ENCODE data around the gene ASPHD1. TPM values are rescaled to one million over a fixed set of nuclear protein-coding genes. Genes with fewer than 3 reads are reported as not detected.

Gene ASPHD1
- polyA plus RNA-seq, 6 donors from 2014 or later, result not detected

- no peak overlapping the region for H3K4me3 Mint-ChIP-seq
These were observed 47.6 kb downstream of the ASPHD1 start for GRCh38 chr16:29947897-29948296.

GRCh38 chr16:29950806-29951461 lies 50.6 kb downstream of the ASPHD1 start:
- DNase-seq (no peak), ATAC-seq (ENCODE audit: low read depth in 2 of 2) (no peak)
- Mint-ChIP-seq H3K27ac (no peak overlapping the region), H3K4me1 (no peaks in the 10 kb centered on the region), H3K4me3 (peak overlapping the region in 1 of 8 donors; percentile 12), H3K27me3 (peaks cover 0 to 15% (median 10%) of the 10 kb centered on the region in 3 donors), H3K9me3 (peaks cover 3 to 17% (median 12%) of the 10 kb centered on the region in 7 donors), H3K36me3 (peaks cover 0 to 11% of the 10 kb centered on the region in 2 donors)

More at GRCh38 chr16:29947897-29948296, 47.6 kb downstream of the ASPHD1 start:
- ATAC-seq (ENCODE audit: low read depth in 2 of 2) (no peak), DNase-seq (no peak)
- Mint-ChIP-seq H3K27me3 (peaks cover 0 to 15% (median 10%) of the 10 kb centered on the region in 3 donors), H3K4me1 (no peaks in the 10 kb centered on the region), H3K36me3 (peaks cover 0 to 11% of the 10 kb centered on the region in 2 donors), H3K9me3 (peaks cover 3 to 17% (median 12%) of the 10 kb centered on the region in 7 donors), H3K27ac (peak overlapping the region in 1 of 6 donors; percentile 27)

- Mint-ChIP-seq H3K4me3 (no peak overlapping the region), H3K27ac (no peak overlapping the region), H3K27me3 (peaks cover 0 to 15% (median 10%) of the 10 kb centered on the region in 3 donors), H3K4me1 (no peaks in the 10 kb centered on the region), H3K9me3 (peaks cover 3 to 17% (median 12%) of the 10 kb centered on the region in 7 donors), H3K36me3 (peaks cover 0 to 11% of the 10 kb centered on the region in 2 donors)
- DNase-seq, result no peak
- no peak for ATAC-seq (ENCODE audit: low read depth in 2 of 2)
These were observed 51.5 kb downstream of the ASPHD1 start for GRCh38 chr16:29951625-29952365.

Other genes with a start within 250 kb of the ASPHD1 start
- gene SPN, start 237.2 kb upstream of the ASPHD1 start, polyA plus RNA-seq (ENCODE audit: low read depth in 6 of 6), result 1 to 10 TPM in 5 of 6 donors, not detected in 1; 2.0 to 3.3 (median 2.4) TPM
- not detected for gene QPRT, start 221.3 kb upstream of the ASPHD1 start, polyA plus RNA-seq (ENCODE audit: low read depth in 6 of 6)
- 10 to 100 TPM in 5 of 6 donors, 1 to 10 TPM in 1; 1.4 to 70.0 (median 29.5) TPM for gene C16orf54, start 154.5 kb upstream of the ASPHD1 start, polyA plus RNA-seq (ENCODE audit: low read depth in 6 of 6)
- gene ZG16, start 122.2 kb upstream of the ASPHD1 start, polyA plus RNA-seq (ENCODE audit: low read depth in 6 of 6), result under 1 TPM in 1 of 6 donors, not detected in 5; 0.13 TPM
- gene KIF22, start 109.7 kb upstream of the ASPHD1 start, polyA plus RNA-seq (ENCODE audit: low read depth in 6 of 6), result 10 to 100 TPM; 24.0 to 29.6 (median 26.3) TPM
- 10 to 100 TPM; 16.1 to 30.6 (median 23.2) TPM for gene MAZ, start 94.0 kb upstream of the ASPHD1 start, polyA plus RNA-seq (ENCODE audit: low read depth in 6 of 6)
- gene PRRT2, start 88.3 kb upstream of the ASPHD1 start, polyA plus RNA-seq (ENCODE audit: low read depth in 6 of 6), result under 1 TPM in 2 of 6 donors, not detected in 4; 0.10 to 0.97 TPM
- gene PAGR1, start 84.3 kb upstream of the ASPHD1 start, polyA plus RNA-seq (ENCODE audit: low read depth in 6 of 6), result 10 to 100 TPM; 35.5 to 51.5 (median 46.9) TPM
- 10 to 100 TPM; 39.7 to 61.4 (median 43.9) TPM for gene MVP, start 80.0 kb upstream of the ASPHD1 start, polyA plus RNA-seq (ENCODE audit: low read depth in 6 of 6)
- gene CDIPT, start 37.3 kb upstream of the ASPHD1 start, polyA plus RNA-seq (ENCODE audit: low read depth in 6 of 6), result 10 to 100 TPM; 58.1 to 79.1 (median 66.3) TPM
- gene SEZ6L2, start 938 bp upstream of the ASPHD1 start, polyA plus RNA-seq (ENCODE audit: low read depth in 6 of 6), result not detected
- gene KCTD13, start 25.7 kb downstream of the ASPHD1 start, polyA plus RNA-seq (ENCODE audit: low read depth in 6 of 6), result 10 to 100 TPM in 3 of 6 donors, 1 to 10 TPM in 3; 7.4 to 19.0 (median 10.4) TPM
- gene TMEM219, start 61.6 kb downstream of the ASPHD1 start, polyA plus RNA-seq (ENCODE audit: low read depth in 6 of 6), result 100 to 1,000 TPM; 181 to 222 (median 186) TPM
- 1 to 10 TPM; 2.3 to 8.5 (median 3.4) TPM for gene TAOK2, start 73.4 kb downstream of the ASPHD1 start, polyA plus RNA-seq (ENCODE audit: low read depth in 6 of 6)
- gene HIRIP3, start 95.1 kb downstream of the ASPHD1 start, polyA plus RNA-seq (ENCODE audit: low read depth in 6 of 6), result 10 to 100 TPM; 10.7 to 21.8 (median 13.3) TPM
- 1 to 10 TPM; 2.1 to 8.7 (median 6.9) TPM for gene INO80E, start 95.8 kb downstream of the ASPHD1 start, polyA plus RNA-seq (ENCODE audit: low read depth in 6 of 6)
- not detected for gene DOC2A, start 110.5 kb downstream of the ASPHD1 start, polyA plus RNA-seq (ENCODE audit: low read depth in 6 of 6)
- gene C16orf92, start 122.7 kb downstream of the ASPHD1 start, polyA plus RNA-seq (ENCODE audit: low read depth in 6 of 6), result not detected
- gene TLCD3B, start 130.8 kb downstream of the ASPHD1 start, polyA plus RNA-seq (ENCODE audit: low read depth in 6 of 6), result not detected
- 100 to 1,000 TPM; 627 to 911 (median 721) TPM for gene ALDOA, start 165.3 kb downstream of the ASPHD1 start, polyA plus RNA-seq (ENCODE audit: low read depth in 6 of 6)
- 100 to 1,000 TPM; 180 to 273 (median 206) TPM for gene PPP4C, start 175.5 kb downstream of the ASPHD1 start, polyA plus RNA-seq (ENCODE audit: low read depth in 6 of 6)
- under 1 TPM; 0.18 to 0.64 (median 0.41) TPM for gene TBX6, start 191.4 kb downstream of the ASPHD1 start, polyA plus RNA-seq (ENCODE audit: low read depth in 6 of 6)
- gene YPEL3, start 195.7 kb downstream of the ASPHD1 start, polyA plus RNA-seq (ENCODE audit: low read depth in 6 of 6), result 100 to 1,000 TPM; 214 to 383 (median 284) TPM
- gene GDPD3, start 213.0 kb downstream of the ASPHD1 start, polyA plus RNA-seq (ENCODE audit: low read depth in 6 of 6), result under 1 TPM in 1 of 6 donors, not detected in 5; 0.31 TPM
- gene MAPK3, start 222.7 kb downstream of the ASPHD1 start, polyA plus RNA-seq (ENCODE audit: low read depth in 6 of 6), result 1 to 10 TPM; 5.5 to 9.2 (median 8.4) TPM